ENCODE measurements around the gene CYP8B1.
"Not testable (repeated sequence)": the region's sequence is repeated elsewhere in the genome, so short reads cannot be mapped to it uniquely, and the experiment has no call there.

The CYP8B1 gene

DNA sequence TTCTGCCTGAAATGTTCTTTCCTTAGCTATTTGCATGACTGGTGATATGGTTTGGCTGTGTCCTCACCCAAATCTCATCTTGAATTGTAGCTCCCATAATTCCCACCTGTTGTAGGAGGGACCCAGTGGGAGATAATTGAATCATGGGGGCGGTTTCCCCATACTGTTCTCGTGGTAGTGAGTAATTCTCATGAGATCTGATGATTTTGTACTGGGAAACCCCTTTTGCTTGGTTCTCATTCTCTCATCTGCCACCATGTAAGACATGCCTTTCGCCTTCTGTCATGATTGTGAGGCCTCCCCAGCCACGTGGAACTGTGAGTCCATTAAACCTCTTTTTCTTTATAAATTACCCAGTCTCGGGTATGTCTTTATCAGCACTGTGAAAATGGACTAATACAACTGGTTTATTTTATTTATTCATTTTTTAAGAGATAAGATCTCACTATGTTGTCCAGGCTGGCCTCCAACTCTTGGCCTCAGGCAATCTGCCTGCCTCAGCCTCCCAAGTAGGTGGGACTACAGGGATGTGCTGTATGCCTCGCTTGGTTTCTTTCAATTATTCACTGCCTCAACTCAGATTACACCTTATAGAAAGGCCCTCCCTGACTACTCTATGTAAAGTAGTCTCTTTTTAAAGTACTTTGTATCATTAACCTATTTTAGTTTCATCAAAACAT lies 7.7 kb upstream of the CYP8B1 start:
- not testable (repeated sequence) for DNase-seq

DNA sequence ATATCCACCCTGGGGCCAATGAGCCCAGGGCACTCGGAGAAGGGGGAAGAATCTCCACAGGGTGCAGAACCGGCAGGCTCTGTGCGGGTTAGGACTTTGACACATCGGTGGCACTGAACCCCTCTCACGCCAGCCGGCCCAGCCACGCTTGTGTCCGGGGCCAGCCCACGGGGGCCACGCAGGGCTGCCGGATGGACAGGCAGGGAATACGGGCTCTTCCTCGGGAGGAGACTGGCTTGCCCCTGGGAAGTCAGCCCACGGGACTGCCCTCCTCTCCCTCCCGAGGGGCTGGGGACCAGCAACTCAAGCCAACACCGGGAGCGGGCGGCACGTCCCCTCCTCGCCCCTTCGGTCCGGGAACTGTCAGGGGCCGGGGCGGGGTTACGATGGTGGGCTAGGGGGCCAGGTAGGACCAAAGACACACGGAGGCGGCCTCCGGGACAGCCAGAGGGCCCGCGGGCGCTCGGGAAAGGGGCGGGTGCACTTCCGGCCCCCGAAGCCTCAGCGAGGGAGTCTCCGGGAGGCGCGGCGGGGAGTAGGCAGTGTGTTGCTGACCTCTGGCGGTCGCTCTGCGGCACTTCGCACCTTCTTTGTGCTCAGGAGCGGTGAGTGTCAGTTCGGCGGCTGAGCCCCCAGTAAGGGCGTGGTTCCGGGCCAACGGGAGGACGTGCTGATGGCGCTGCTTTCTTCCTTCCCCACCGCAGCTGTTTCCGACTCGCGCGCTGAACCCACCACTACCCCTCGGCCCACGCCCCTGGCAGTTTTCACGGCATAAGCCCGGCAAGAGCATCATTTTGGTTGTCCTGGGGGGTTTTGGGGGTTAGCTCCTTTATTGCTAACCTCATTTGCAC lies 5.1 kb upstream of the CYP8B1 start:
- DNase-seq = peak; percentile 84

DNA sequence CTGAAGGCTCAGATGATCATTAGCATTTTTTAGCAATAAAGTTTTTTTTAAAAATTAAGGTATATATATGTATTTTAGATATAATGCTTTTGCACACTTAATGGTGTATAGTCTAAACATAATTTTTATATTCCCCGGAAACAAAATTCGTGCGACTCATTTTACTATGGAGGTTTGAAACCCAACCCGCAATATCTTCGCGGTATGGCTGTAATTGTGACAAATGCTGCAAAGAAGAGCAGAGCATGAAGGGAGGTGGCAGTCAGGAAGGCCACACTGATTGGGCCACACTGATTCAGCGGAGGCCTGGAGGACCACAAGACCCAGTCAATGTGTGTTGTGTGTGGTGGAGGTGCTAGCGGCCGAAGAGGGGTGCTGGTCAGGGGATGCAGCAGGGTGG lies 4.5 kb upstream of the CYP8B1 start:
- no peak for DNase-seq

DNA sequence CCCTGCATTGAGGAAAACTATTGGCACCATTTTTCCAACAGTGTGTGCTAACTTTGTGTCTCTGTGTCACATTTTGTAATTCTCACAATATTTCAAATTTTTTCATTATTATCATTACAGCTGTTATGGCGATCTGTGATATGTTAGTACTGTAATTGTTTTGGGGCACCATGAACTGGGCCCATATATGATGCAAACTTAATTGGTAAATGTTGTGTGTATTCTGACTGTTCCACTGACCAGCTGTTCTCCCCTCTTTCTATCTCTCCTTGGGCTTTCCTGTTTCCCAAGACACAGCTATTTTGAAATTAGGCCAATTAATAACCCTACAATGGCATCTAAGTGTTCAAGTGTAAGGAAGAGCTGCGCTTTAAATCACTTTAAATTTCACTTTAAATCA lies 2.2 kb upstream of the CYP8B1 start:
- DNase-seq = no peak

DNA sequence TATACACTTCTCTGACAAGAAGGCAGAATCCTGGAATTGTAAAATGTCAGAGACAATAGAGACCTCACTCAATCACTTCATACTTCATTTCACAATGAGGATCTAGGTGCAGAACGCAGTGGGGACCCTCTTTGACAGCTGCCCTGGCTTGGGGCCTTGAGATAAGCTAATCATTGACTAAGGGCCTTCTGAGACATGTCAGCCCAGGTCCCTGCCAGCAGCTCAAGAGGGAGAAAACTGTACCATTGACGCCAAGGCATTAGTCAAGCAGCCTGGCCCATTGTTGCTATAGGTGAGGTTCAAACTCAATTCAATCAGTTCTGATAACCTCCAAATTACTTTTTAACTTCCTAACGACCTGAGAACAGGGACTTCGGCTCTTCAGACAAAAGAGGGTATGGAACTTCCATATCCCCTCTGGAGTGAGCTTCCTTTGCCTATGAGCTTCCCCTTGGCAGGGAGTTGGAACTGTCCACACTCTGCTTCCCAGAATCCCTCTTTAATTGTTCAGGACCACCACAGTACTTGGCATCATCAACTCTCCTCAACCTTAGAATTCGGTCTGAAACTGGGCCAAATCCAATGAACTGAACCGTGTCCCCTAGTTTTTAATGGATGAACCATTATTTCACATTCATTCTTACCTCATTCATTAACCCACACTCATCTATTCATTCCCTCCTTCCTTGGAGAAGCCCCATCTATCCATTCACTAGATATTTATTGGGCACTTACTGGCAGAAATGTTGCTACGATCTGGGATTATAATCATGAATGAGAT lies 1.5 kb upstream of the CYP8B1 start:
- DNase-seq = no peak

DNA sequence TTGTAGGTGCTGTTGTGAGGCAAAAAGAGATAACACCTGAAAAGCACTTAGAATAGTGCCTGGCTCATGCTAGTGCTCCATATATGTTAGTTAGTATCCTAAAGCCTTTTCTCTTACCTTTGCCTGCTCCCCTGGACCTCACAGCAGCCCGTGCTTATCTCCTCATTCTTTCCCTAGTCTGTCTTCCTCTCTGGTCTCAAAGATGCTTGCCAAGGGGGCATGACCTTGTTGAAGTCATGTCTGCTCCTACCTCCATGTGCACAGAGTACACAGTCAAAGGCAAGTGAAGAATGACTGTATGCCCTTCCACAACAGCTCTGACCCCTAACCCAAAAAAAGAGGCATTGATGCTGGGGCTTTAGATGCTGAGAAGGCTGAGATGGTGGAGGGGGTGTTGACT lies 722 bp upstream of the CYP8B1 start:
- DNase-seq = no peak

DNA sequence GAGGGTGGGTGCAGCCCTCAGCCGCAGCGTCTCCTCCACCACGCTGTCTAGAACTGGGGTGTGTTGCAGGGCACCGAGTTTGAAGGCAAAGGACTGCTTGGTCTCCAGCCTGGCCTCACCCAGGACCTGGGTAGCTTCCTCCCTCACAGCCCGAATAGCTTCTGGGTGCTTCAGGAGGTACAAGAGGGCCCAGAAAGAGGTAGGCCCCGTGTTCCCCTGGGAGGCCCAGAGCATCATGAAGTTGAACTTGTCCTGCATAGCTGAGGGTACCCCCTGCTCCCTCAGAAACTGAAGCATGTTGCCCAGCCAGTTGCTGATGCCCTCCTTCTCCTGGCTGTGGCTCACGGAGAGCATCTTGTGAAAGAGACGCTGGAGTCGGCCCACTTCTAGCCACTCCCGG lies 930 bp downstream of the CYP8B1 start:
- DNase-seq = no peak

DNA sequence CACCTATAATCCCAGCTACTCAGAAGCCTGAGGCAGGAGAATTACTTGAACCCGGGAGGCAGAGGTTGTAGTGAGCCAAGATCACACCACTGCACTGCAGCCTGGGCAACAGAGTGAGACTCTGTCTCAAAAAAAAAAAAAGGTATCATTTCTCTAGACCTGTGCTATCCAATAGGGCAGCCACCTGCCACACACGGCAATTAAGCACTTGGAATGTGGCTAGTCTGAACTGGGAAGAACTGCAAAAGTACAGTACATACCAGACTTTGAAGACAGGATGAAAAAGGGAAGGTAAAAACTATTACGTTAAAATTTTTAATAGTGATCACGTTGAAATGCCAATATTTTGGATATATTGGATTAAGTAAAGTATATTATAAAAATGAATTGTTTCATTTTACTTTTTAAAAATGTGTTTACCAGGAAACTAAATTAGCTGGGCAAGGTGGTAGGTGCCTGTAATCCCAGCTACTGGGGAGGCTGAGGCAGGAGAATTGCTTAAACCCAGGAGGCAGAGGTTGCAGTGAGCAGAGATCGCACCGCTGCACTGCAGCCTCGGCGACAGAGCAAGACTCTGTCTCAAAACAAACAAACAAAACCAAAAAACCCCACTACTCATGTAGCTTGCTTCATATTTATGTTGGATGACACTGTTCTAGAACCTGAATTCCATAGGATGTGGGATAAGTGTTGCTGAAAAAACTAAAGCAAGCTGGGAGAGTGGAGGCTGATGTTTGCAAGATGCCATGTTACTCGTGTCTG lies 2.3 kb downstream of the CYP8B1 start:
- DNase-seq = no peak

DNA sequence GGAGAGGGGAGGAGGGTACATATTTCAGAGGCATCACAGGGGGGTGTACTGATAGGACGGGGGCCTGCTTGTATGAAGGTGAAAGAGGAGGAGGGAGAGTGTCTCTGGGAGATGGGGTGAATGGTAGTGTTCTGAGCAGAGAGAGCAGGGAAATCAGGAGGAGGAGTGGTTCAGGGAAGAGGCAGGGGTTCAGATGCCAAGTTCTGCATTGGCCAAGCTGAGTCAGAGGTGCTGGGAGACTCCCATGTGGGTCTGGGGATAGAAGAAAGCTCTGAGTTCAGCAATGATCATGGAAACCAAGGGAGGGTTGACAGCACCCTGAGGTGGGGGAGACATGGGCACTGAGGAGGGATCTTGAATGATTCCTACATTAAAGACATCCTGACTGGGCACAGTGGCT lies 3.0 kb downstream of the CYP8B1 start:
- DNase-seq = no peak

DNA sequence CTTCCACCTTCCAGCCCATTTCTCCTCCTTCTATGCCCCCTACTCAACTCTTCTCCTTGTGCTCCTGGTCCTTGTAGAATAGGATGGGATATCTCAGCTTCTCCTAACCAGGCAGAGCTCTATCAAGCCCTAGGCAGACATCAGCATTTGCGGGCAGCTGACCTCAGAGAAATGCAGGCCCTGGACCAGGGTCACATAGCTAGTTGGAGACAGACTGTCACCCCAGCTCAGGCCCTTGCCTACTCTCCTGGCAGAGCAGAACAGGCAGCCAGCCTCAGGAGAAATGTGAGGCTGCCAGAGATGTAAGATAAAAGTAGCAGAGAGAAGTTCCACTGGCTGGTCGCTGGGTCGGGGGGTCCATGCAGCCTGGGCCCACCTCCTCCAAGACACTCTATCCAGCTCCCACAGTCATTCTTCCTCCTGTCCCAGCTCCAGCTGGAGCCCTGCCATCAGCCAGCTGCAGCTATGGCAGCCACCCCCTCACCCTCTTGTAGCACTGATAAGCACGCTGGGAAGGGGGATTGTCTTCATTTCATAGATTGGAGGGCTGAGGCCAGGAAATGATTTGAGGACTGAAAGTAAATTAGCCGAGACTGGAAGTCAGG lies 4.0 kb downstream of the CYP8B1 start:
- DNase-seq = no peak

DNA sequence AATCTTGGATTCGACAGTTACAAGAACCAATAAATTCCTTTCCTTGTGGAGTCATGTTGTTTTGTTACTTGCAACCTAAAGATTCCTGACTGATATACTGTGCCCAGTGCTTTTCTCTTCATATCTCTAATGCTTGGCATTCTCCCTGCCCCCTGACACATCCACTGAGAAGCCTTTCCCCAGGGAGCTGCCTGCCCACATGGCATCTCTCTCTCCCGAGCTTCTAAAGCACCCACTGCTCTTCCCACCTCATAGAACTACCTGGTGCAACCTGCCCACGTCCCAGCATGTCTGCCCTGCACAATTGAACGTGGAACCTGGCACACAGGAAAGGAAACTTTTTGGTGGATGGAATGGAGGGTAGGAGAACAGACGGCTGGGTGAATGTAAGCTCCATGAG lies 6.8 kb downstream of the CYP8B1 start:
- no peak for DNase-seq

DNA sequence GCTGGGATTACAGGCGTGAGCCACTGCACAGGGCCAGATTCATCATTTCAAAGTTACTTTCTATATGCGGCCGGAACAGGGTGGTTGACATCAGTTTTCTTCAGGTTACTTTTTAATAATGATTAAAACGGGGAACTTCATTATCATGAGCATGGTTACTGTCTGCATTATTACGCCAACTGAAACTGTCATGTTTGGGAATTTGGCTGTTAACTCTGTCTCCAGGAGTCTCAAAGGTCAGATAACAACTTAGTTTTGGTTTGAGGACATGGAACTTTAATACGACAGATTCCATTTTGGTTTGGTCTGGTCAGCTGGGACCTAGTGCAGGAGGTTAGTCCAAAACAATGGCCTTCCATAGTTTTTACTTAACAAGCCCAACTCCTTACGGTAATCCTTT lies 8.5 kb downstream of the CYP8B1 start:
- DNase-seq = no peak

DNA sequence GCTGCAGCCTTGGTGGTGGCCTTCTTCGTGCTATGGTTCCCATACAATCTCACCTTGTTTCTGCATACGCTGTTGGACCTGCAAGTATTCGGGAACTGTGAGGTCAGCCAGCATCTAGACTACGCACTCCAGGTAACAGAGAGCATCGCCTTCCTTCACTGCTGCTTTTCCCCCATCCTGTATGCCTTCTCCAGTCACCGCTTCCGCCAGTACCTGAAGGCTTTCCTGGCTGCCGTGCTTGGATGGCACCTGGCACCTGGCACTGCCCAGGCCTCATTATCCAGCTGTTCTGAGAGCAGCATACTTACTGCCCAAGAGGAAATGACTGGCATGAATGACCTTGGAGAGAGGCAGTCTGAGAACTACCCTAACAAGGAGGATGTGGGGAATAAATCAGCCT lies 10.4 kb downstream of the CYP8B1 start:
- DNase-seq = no peak

DNA sequence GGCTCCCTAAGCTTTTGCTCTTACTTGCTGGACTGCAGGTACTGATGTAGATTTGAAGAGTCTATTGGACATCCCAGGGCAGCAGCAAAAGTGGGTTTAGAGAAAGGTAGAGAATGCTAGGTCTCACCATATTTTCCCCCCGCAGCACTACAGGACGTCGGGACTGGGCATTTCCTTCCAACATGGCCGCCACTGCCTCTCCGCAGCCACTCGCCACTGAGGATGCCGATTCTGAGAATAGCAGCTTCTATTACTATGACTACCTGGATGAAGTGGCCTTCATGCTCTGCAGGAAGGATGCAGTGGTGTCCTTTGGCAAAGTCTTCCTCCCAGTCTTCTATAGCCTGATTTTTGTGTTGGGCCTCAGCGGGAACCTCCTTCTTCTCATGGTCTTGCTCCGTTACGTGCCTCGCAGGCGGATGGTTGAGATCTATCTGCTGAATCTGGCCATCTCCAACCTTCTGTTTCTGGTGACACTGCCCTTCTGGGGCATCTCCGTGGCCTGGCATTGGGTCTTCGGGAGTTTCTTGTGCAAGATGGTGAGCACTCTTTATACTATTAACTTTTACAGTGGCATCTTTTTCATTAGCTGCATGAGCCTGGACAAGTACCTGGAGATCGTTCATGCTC lies 11.2 kb downstream of the CYP8B1 start:
- no peak for DNase-seq

DNA sequence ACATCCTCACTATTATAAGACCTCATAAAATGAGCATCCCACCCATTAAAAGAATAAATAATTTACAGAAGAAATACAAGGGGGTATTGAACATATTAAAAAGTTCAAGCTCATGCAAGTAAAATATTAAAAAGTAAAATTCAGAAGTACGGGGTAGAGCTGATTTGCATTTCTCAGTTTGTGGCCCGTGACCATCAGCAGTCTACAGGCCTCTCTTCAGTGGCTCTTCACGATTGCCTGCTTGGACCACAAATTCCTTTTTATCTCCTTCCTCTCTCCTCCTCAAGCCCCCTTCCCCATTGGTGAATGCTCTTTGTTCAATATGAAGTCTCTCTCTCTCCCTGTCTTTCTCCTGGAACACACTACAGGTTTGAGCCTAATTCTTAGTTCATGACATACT lies 19.1 kb downstream of the CYP8B1 start:
- no peak for DNase-seq

DNA sequence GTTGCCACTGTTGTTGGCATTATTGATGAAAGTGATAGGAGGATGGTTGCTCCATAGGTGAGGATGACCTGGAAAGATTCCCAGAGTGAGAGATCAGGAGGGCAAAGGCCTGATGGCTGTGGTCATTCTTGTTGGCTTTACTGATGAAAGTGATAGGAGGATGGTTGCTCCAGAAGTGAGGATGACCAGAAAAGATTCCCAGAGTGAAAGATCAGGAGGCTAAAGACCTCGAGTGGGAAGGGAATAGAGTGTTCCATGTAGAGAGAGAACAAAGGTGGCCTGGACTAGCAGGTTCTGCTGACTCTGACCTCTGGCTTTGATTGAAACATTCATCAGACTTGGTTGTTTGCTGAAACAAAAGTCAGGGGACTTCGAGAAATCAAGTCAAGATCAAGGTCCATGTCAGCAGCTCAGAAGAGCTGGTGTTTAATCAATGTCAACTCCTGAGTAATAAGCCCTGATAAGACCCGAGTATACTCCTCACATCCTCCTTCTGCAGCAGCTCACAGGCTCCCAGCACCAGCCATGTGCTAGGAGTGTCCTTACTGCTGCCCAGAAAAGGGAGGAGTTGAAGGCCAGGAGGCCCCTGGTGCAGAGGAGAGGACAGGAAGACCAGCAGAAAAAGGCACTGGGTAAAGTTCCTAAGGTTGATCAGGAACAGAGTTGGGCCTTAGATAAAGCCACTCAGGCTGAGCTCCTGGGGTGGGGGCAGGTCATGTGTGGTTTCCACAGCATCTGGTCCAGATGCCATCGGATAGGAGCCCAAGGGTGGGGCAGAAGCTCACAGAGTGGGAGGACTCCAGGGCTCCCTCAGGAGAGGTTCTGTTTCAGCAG lies 19.9 kb downstream of the CYP8B1 start:
- DNase-seq = no peak

DNA sequence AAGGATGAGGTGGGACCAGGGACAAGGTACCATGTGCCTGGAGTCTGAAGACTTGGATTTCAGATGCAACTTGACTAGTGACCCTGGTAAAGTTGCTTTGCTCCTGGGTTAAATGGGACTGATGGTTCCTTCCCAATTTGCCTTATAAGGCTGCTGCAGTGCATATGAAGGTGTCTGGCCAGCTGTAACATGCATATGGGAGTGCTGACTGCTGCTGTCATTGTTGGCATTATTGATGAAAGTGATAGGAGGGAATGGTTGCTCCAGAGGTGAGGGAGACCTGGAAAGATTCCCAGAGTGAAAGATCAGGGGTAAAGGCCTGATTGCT lies 20.5 kb downstream of the CYP8B1 start:
- no peak for DNase-seq

DNA sequence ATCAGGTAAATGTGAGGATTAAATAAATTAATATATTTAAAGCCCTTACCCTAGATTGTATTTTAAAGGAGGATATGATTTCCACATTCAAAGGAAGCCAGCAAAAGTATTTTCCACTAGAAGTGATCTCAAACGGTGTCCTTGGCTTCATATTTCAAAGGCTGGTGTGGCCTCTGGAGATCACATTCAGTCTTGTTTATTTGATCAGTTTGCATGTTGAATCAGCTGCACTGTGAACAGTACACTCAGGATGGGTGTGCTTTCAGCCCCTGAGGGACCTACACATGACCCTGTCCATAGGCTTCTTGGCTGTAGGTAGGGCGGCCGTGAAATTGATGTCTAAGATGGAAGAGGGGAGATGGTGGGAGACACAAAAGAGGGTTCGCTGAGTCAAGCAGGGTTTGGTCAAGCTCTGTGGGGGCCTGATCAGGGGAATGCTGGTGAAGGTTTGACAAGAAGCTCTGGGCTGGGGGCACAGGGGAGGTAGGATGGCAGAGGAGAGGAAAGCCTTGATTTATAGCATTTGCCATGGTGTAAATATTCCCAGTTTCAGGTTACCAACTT lies 21.9 kb downstream of the CYP8B1 start:
- peak; percentile 85 for DNase-seq

DNA sequence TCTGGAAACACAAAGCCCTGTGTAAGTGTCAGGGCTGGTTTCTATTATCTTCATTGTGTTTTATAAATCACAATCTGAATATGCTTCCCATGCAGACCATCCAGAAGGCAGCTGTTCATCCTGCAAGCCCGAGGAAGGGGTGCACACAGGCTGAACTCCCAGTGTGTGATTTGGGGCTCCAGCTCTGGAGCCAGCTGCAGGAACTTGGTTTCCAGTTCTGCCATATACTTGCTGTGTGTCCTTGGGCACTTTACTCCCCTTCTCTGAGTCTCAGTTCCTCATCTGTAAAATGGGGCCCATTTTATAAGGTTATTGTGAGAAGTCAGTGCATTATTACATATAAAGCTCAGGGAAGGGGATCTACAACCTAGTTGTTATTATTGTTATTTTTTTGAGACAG lies 22.6 kb downstream of the CYP8B1 start:
- no peak for DNase-seq

DNA sequence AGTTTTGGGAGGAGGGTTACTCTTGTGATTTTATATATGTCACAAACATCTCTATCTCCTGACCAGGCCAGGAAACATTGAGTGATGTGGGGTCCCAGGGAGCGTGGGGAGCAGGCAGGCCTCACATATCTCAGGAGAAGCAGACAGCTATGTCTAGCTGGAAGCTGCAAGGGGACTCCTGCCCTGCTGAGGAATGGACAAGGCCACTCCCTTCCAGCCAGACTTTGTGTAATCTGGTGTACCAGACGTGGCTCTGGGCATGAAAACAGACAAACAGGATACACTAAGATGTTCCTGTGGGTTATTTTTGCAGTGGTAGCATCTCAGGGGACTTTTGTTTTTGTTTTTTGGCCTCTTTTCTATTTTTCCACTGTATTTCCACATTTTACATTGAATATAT lies 23.2 kb downstream of the CYP8B1 start:
- DNase-seq = no peak

DNA sequence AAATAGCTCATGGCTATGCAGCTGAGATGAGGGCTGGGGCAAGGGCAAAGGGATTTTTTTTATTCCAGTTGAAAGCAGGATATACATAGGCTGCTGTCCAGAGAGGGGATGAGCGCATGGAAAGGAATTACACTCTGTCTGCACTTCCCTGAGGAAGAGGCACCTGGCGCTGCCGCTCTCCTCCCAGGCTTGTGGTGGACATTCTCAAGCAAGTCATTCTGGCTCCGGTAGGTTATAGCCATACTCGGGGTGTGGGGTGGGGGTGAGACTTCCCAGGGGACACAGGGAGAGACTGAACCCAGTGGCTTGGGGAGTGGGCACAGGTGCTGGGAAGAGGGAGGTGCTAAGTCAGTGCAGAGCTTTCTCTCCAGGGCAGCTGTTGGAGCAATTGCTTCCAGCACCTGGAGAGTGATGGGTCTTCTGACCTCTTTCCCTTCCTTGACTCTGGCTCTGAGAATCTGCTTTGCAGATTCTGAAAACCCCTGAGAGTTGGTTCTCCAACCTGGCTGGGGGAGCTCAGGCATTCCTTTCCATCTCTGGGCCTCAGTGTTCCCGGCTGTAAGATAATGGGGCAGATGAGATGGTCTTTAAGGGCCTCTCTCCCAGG lies 24.3 kb downstream of the CYP8B1 start:
- DNase-seq = no peak
